ENCODE results near the gene CLCA2. TPM values are rescaled to one million over a fixed set of nuclear protein-coding genes. Genes with fewer than 3 reads are reported as not detected.

The CLCA2 gene
- total RNA-seq, 1 experiment from 2014 or later: not detected

DNA sequence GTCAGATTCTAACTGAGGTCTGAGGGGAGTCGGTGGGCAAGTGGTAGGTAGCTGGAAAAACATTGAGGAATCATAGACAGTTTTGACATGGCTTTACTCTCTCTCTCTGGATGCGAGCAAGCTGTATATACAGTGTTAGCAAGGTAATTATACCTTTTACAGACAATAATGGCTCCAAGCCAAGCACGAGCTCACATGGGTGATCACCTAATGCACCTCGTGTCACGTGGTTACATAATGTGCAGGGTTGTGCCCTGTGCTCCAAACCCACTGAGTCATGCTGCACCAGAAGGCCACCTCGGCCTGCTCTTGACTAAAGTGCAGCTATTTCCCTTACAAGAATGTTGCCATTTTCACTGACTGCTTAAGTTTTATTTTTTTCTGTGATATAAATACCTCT, 7.6 kb upstream of the CLCA2 start:
- no peak overlapping the region for H3K4me3 Mint-ChIP-seq
- H3K4ac ChIP-seq (ENCODE audit: low read depth, low read length): no peak overlapping the region
- no peak overlapping the region for H2BK12ac ChIP-seq (ENCODE audit: insufficient read length, low read depth, low read length)
- no peak overlapping the region for H4K5ac ChIP-seq (ENCODE audit: insufficient read length, low read depth, low read length)
- no CpG with 5 or more reads among the region's 6 CpGs for WGBS (ENCODE audit: extremely low coverage, insufficient read length, low lambda C conversion rate)
- H3K27me3 ChIP-seq (ENCODE audit: insufficient read depth, low read length): no peaks in the 10 kb centered on the region
- H3K9me3 Mint-ChIP-seq: no peaks in the 10 kb centered on the region
- H4K8ac ChIP-seq (replicated peaks; ENCODE audit: insufficient read length, low read depth, low read length): no peak overlapping the region
- no peaks in the 10 kb centered on the region for H3K36me3 Mint-ChIP-seq (ENCODE audit: insufficient read depth in 1 of 3, low read depth in 3 of 3)
- H3K9ac ChIP-seq (ENCODE audit: extremely low read depth, insufficient read length, low read length): no peak overlapping the region
- no peaks in the 10 kb centered on the region for H3K79me2 ChIP-seq (ENCODE audit: insufficient read depth, low read length)
- H3K27ac Mint-ChIP-seq: no peak overlapping the region
- no peak overlapping the region for H3K18ac ChIP-seq (ENCODE audit: insufficient read length, low read depth, low read length)
- H3K23me2 ChIP-seq (ENCODE audit: insufficient read length, low read depth, low read length, poor library complexity, severe bottlenecking): no peaks in the 10 kb centered on the region
- H3K27me3 Mint-ChIP-seq (ENCODE audit: low read depth): no peaks in the 10 kb centered on the region
- no peak overlapping the region for H3K4me2 ChIP-seq (ENCODE audit: insufficient read depth, insufficient read length, low read length)
- no peak overlapping the region for H3K23ac ChIP-seq (ENCODE audit: insufficient read length, low read depth, low read length)
- H3K27ac ChIP-seq (ENCODE audit: insufficient read length, low read depth, low read length): no peak overlapping the region
- H2AK5ac ChIP-seq (ENCODE audit: insufficient read length, low read length): no peak overlapping the region
- H4K91ac ChIP-seq (ENCODE audit: insufficient read length, low read depth, low read length): no peak overlapping the region
- H2BK5ac ChIP-seq (ENCODE audit: insufficient read length, low read length): no peak overlapping the region
- no peak for DNase-seq
- no peaks in the 10 kb centered on the region for H3K9me3 ChIP-seq (ENCODE audit: control insufficient read depth, low read depth, low read length)
- H2BK120ac ChIP-seq (ENCODE audit: low read depth, low read length, poor library complexity, severe bottlenecking): no peak overlapping the region
- TF ChIP-seq, protein P1, sequence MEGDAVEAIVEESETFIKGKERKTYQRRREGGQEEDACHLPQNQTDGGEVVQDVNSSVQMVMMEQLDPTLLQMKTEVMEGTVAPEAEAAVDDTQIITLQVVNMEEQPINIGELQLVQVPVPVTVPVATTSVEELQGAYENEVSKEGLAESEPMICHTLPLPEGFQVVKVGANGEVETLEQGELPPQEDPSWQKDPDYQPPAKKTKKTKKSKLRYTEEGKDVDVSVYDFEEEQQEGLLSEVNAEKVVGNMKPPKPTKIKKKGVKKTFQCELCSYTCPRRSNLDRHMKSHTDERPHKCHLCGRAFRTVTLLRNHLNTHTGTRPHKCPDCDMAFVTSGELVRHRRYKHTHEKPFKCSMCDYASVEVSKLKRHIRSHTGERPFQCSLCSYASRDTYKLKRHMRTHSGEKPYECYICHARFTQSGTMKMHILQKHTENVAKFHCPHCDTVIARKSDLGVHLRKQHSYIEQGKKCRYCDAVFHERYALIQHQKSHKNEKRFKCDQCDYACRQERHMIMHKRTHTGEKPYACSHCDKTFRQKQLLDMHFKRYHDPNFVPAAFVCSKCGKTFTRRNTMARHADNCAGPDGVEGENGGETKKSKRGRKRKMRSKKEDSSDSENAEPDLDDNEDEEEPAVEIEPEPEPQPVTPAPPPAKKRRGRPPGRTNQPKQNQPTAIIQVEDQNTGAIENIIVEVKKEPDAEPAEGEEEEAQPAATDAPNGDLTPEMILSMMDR (conservative IDR thresholded peaks at IDR 0.05): no peak
- H3K56ac ChIP-seq (ENCODE audit: insufficient read length, low read depth, low read length): no peak overlapping the region
- no peaks in the 10 kb centered on the region for H4K20me1 ChIP-seq (ENCODE audit: control insufficient read depth, insufficient read depth, insufficient read length)
- H2AFZ ChIP-seq (ENCODE audit: low read length): no peak overlapping the region
- H3K4me1 ChIP-seq (ENCODE audit: insufficient read depth, low read length): no peaks in the 10 kb centered on the region
- no peaks in the 10 kb centered on the region for H3K79me1 ChIP-seq (ENCODE audit: insufficient read depth, low read depth, low read length, poor library complexity, severe bottlenecking)
- H3K4me1 Mint-ChIP-seq: peaks cover 2 to 9% of the 10 kb centered on the region in 2 experiments
- H2BK20ac ChIP-seq (ENCODE audit: low read depth, low read length, poor library complexity, severe bottlenecking): no peak overlapping the region
- H2BK15ac ChIP-seq (ENCODE audit: low read depth, low read length): no peak overlapping the region
- H3T11ph ChIP-seq (ENCODE audit: low read length): no peak overlapping the region
- no peak overlapping the region for H3K14ac ChIP-seq (ENCODE audit: insufficient read depth, low read length)

Measured in H9 (cell line).